Upper lobe of left lung (tissue), 4 donors: ENCODE data around the gene CCL7.

Source experiments
- EP300 ChIP-seq, 4 donors: sonication (generic); formaldehyde crosslinking; IDR thresholded peaks; one replicate each; pipeline ENCODE4 v1.5.1; 2017; ENCODE audit warnings: antibody characterized with exemption in 4 of 4, control low read depth in 2 of 4
- POLR2A ChIP-seq, 4 donors: fragments of 450-650 bp; IDR thresholded peaks; one replicate each; pipeline ENCODE4 v1.5.1; 2016 to 2017; ENCODE audit warnings: antibody characterized with exemption in 4 of 4, mild to moderate bottlenecking in 2 of 4
- POLR2AphosphoS5 ChIP-seq, 2 donors: sonication (generic); formaldehyde crosslinking; IDR thresholded peaks; one replicate each; pipeline ENCODE4 v1.5.1; 2017; ENCODE audit warnings: antibody characterized with exemption in 2 of 2
- TF ChIP-seq, protein P1 (sequence below), 6 experiments: fragments of 450-650 bp in 4 of 6; fragments of 200-600 bp in 2 of 6; sonication (generic) in 2 of 6; IDR thresholded peaks; one replicate each; pipeline ENCODE4 v1.5.1; 2016 to 2019; ENCODE audit warnings: antibody characterized with exemption in 6 of 6

GRCh38 chr17:34252095-34252443, 18.0 kb upstream of the CCL7 start:
- TF ChIP-seq, protein P1, sequence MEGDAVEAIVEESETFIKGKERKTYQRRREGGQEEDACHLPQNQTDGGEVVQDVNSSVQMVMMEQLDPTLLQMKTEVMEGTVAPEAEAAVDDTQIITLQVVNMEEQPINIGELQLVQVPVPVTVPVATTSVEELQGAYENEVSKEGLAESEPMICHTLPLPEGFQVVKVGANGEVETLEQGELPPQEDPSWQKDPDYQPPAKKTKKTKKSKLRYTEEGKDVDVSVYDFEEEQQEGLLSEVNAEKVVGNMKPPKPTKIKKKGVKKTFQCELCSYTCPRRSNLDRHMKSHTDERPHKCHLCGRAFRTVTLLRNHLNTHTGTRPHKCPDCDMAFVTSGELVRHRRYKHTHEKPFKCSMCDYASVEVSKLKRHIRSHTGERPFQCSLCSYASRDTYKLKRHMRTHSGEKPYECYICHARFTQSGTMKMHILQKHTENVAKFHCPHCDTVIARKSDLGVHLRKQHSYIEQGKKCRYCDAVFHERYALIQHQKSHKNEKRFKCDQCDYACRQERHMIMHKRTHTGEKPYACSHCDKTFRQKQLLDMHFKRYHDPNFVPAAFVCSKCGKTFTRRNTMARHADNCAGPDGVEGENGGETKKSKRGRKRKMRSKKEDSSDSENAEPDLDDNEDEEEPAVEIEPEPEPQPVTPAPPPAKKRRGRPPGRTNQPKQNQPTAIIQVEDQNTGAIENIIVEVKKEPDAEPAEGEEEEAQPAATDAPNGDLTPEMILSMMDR (IDR thresholded peaks at IDR 0.05), result no peak
- TF ChIP-seq POLR2A (IDR thresholded peaks at IDR 0.05), result no peak
- no peak for TF ChIP-seq POLR2AphosphoS5 (IDR thresholded peaks at IDR 0.05)
- no peak for TF ChIP-seq EP300 (IDR thresholded peaks at IDR 0.05)
